ENCODE results near the gene PTCH2. TPM values are rescaled to one million over a fixed set of nuclear protein-coding genes. Genes with fewer than 3 reads are reported as not detected.
"Not testable (repeated sequence)": the region's sequence is repeated elsewhere in the genome, so short reads cannot be mapped to it uniquely, and the experiment has no call there.

Gene PTCH2
- total RNA-seq, 3 donors from 2014 or later = 0.32 to 2.2 (median 1.3) TPM

DNA sequence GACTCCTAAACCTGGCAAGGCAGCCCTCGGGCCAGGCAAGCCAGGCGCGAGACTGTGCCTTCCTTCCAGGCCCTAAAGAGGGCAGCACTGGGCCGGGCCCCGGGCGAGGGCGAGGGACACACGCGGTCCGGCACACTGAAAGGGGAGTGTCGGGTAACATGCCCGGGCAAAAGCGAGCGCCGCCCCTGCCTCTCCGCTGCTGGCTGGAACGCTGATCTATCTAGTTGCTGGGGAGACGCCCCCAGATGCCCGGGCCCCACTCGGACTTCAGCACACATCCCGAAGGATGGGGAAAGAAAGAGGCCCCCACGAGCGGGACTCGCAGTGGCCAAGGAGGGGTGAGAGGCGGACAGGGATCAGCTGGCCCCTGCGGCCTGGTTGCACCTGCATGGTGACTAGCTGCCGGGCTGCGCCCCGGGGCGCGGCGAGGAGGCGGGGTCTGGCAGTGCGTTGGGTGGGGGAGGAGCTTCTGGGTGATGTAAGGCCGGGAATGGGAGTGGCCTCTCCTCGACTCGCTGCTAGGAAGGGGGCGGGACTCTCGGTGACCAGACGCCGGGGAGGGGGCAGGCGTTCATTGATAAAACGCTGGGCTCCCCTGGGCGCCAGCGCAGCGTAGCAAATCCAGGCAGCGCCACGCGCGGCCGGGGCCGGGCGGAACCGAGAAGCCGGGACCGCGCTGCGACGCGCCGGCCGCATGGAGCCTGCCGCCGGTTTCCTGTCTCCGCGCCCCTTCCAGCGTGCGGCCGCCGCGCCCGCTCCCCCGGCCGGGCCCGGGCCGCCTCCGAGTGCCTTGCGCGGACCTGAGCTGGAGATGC is 43.1 kb downstream of the PTCH2 start, which contains the start of gene PLK3:
TSS of gene PLK3 (plus strand) at position 608 of the 815 bp plus-strand sequence. CDS start at position 695, 87 bp downstream.
- no peaks in the 10 kb centered on the region for H3K27me3 ChIP-seq

GRCh38 chr1:44798481-44799365 is 44.3 kb downstream of the PTCH2 start:
- H3K27me3 ChIP-seq = no peaks in the 10 kb centered on the region
- TF ChIP-seq POLR2AphosphoS5 (IDR thresholded peaks at IDR 0.05) (no peak), POLR2A (IDR thresholded peaks at IDR 0.05) (no peak)
- TF ChIP-seq, protein P1, sequence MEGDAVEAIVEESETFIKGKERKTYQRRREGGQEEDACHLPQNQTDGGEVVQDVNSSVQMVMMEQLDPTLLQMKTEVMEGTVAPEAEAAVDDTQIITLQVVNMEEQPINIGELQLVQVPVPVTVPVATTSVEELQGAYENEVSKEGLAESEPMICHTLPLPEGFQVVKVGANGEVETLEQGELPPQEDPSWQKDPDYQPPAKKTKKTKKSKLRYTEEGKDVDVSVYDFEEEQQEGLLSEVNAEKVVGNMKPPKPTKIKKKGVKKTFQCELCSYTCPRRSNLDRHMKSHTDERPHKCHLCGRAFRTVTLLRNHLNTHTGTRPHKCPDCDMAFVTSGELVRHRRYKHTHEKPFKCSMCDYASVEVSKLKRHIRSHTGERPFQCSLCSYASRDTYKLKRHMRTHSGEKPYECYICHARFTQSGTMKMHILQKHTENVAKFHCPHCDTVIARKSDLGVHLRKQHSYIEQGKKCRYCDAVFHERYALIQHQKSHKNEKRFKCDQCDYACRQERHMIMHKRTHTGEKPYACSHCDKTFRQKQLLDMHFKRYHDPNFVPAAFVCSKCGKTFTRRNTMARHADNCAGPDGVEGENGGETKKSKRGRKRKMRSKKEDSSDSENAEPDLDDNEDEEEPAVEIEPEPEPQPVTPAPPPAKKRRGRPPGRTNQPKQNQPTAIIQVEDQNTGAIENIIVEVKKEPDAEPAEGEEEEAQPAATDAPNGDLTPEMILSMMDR (IDR thresholded peaks at IDR 0.05) = no peak
- H3K4me3 ChIP-seq = no peak overlapping the region
- no peaks in the 10 kb centered on the region for H3K9me3 ChIP-seq
- peaks cover 0 to 6% of the 10 kb centered on the region in 2 donors for H3K4me1 ChIP-seq
- H3K27ac ChIP-seq = peak overlapping the region in 1 of 2 donors; percentile 40
- H3K36me3 ChIP-seq = no peaks in the 10 kb centered on the region
- DNase-seq (ENCODE audit: low spot score in 2 of 2) = peak in 1 of 2 donors; percentile 15
- intact Hi-C loops (cut with DNase I; ENCODE audit: low total_unique reads) = no loop called here

More for the DNA sequence above, 43.1 kb downstream of the PTCH2 start, which contains the start of gene PLK3:
- TF ChIP-seq, protein P1 (IDR thresholded peaks at IDR 0.05) = peak; percentile 47 to 96 (median 89)
- TF ChIP-seq POLR2AphosphoS5 (IDR thresholded peaks at IDR 0.05) (peak; percentile 72 to 86 (median 82)), POLR2A (IDR thresholded peaks at IDR 0.05) (peak; percentile 62)
- Histone ChIP-seq H3K27ac (peak within 1 kb of the TSS; percentile 93 to 98), H3K9me3 (no peaks in the 10 kb centered on the region), H3K4me1 (peaks cover 0 to 6% of the 10 kb centered on the region in 2 donors), H3K36me3 (no peaks in the 10 kb centered on the region), H3K4me3 (peak within 1 kb of the TSS; percentile 85 to 96 (median 92))
- peak; percentile 97 to 98 for DNase-seq (ENCODE audit: low spot score in 2 of 2)
- intact Hi-C loops (cut with DNase I; ENCODE audit: low total_unique reads) = no loop called here

DNA sequence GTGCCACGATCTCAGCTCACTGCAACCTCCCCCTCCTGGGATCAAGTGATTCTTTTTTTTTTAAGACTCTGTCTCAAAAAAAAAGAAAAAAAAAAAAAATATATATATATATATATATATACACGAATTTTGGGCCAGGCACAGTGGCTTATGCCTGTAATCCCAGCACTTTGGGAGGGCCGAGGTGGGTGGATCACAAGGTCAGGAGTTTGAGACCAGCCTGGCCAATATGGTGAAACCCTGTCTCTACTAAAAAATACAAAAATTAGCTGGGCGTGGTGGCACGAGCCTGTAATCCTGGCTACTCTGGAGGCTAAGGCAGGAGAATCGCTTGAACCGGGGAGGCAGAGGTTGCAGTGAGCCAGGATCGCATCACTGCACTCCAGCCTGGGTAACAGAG is 45.2 kb downstream of the PTCH2 start:
- intact Hi-C loops (cut with DNase I; ENCODE audit: low total_unique reads); H3K4me3 ChIP-seq; H3K27me3 ChIP-seq; H3K4me1 ChIP-seq; H3K9me3 ChIP-seq; H3K36me3 ChIP-seq: not testable (repeated sequence)
- peak in 1 of 2 donors; percentile 24 for DNase-seq (ENCODE audit: low spot score in 2 of 2)
- H3K27ac ChIP-seq = peak overlapping the region in 1 of 2 donors; percentile 40

- Histone ChIP-seq H3K4me3 (no peak overlapping the region), H3K36me3 (no peaks in the 10 kb centered on the region), H3K4me1 (no peaks in the 10 kb centered on the region), H3K27ac (peak overlapping the region in 1 of 2 donors; percentile 44), H3K27me3 (no peaks in the 10 kb centered on the region), H3K9me3 (no peaks in the 10 kb centered on the region)
- intact Hi-C loops (cut with DNase I; ENCODE audit: low total_unique reads) = no loop called here
- DNase-seq (ENCODE audit: low spot score in 2 of 2) = no peak
- TF ChIP-seq POLR2AphosphoS5 (IDR thresholded peaks at IDR 0.05) (no peak), POLR2A (IDR thresholded peaks at IDR 0.05) (no peak)
- TF ChIP-seq, protein P1 (IDR thresholded peaks at IDR 0.05) = no peak
Observed at GRCh38 chr1:44792736-44793502, 50.1 kb downstream of the PTCH2 start.
